ENCODE measurements around the gene HSPA12A. TPM values are rescaled to one million over a fixed set of nuclear protein-coding genes. Genes with fewer than 3 reads are reported as not detected.

Gene HSPA12A
- total RNA-seq (2014; rRNA removed; shearing (Covaris generic)), result 0.79 and 1.3 TPM in 2 replicates

GRCh38 chr10:116742367-116743265 lies at the start of gene HSPA12A:
HSPA12A (minus strand) TSS chr10:116742566; CDS start chr10:116742469, 97 bp downstream.
- Histone ChIP-seq H3K4me3 (peak within 1 kb of the TSS; percentile 74), H3K9me3 (replicated peaks) (no peaks in the 10 kb centered on the region), H3K36me3 (no peaks in the 10 kb centered on the region), H3K4me1 (no peaks in the 10 kb centered on the region), H3K27me3 (peaks cover 5% of the 10 kb centered on the region; the same call in 1 of the 2 replicates), H3K27ac (no peak within 1 kb of the TSS; the same call in 1 of the 2 replicates)
- peak; percentile 63 to 73 for DNase-seq

GRCh38 chr10:116791241-116791640 lies 48.9 kb upstream of the HSPA12A start:
- H3K9me3 ChIP-seq (replicated peaks), result no peaks in the 10 kb centered on the region

GRCh38 chr10:116787893-116788665 lies 45.7 kb upstream of the HSPA12A start:
- peak; percentile 62 to 79 for DNase-seq
- Histone ChIP-seq H3K9me3 (replicated peaks) (no peaks in the 10 kb centered on the region), H3K4me3 (no peak overlapping the region), H3K27me3 (no peaks in the 10 kb centered on the region), H3K36me3 (no peaks in the 10 kb centered on the region), H3K4me1 (no peaks in the 10 kb centered on the region), H3K27ac (no peak overlapping the region)

More at GRCh38 chr10:116791241-116791640, 48.9 kb upstream of the HSPA12A start:
- Histone ChIP-seq H3K27ac (no peak overlapping the region), H3K4me1 (no peaks in the 10 kb centered on the region), H3K4me3 (no peak overlapping the region), H3K27me3 (peaks cover 1% of the 10 kb centered on the region; the same call in 1 of the 2 replicates), H3K36me3 (no peaks in the 10 kb centered on the region)
- no peak for DNase-seq

GRCh38 chr10:116787053-116787659 lies 44.8 kb upstream of the HSPA12A start:
- Histone ChIP-seq H3K9me3 (replicated peaks) (no peaks in the 10 kb centered on the region), H3K27ac (no peak overlapping the region), H3K27me3 (no peaks in the 10 kb centered on the region; the same call in 1 of the 2 replicates), H3K4me1 (no peaks in the 10 kb centered on the region), H3K36me3 (no peaks in the 10 kb centered on the region), H3K4me3 (no peak overlapping the region)
- DNase-seq, result no peak

GRCh38 chr10:116785867-116786266 lies 43.5 kb upstream of the HSPA12A start:
- Histone ChIP-seq H3K4me1 (no peaks in the 10 kb centered on the region), H3K4me3 (no peak overlapping the region), H3K9me3 (replicated peaks) (no peaks in the 10 kb centered on the region), H3K36me3 (no peaks in the 10 kb centered on the region), H3K27ac (no peak overlapping the region), H3K27me3 (peaks cover 3% of the 10 kb centered on the region; the same call in 1 of the 2 replicates)
- DNase-seq, result no peak

GRCh38 chr10:116785282-116785681 lies 42.9 kb upstream of the HSPA12A start:
- Histone ChIP-seq H3K27me3 (peaks cover 3% of the 10 kb centered on the region; the same call in 1 of the 2 replicates), H3K4me3 (no peak overlapping the region), H3K27ac (no peak overlapping the region)

GRCh38 chr10:116784651-116785050 lies 42.3 kb upstream of the HSPA12A start:
- Histone ChIP-seq H3K9me3 (replicated peaks) (no peaks in the 10 kb centered on the region), H3K36me3 (no peaks in the 10 kb centered on the region), H3K27ac (no peak overlapping the region), H3K4me3 (no peak overlapping the region), H3K27me3 (peaks cover 3% of the 10 kb centered on the region; the same call in 1 of the 2 replicates), H3K4me1 (no peaks in the 10 kb centered on the region)
- DNase-seq, result no peak

More at GRCh38 chr10:116785282-116785681, 42.9 kb upstream of the HSPA12A start:
- Histone ChIP-seq H3K36me3 (no peaks in the 10 kb centered on the region), H3K9me3 (replicated peaks) (no peaks in the 10 kb centered on the region), H3K4me1 (no peaks in the 10 kb centered on the region)
- DNase-seq, result no peak

GRCh38 chr10:116784035-116784434 lies 41.7 kb upstream of the HSPA12A start:
- Histone ChIP-seq H3K36me3 (no peaks in the 10 kb centered on the region), H3K9me3 (replicated peaks) (no peaks in the 10 kb centered on the region), H3K27me3 (peaks cover 3% of the 10 kb centered on the region; the same call in 1 of the 2 replicates), H3K27ac (no peak overlapping the region), H3K4me1 (no peaks in the 10 kb centered on the region), H3K4me3 (no peak overlapping the region)
- DNase-seq, result no peak

GRCh38 chr10:116783011-116783655 lies 40.8 kb upstream of the HSPA12A start:
- H3K4me1 ChIP-seq, result no peaks in the 10 kb centered on the region
- no peaks in the 10 kb centered on the region for H3K36me3 ChIP-seq
- DNase-seq, result no peak
- no peaks in the 10 kb centered on the region for H3K9me3 ChIP-seq (replicated peaks)
- no peak overlapping the region for H3K4me3 ChIP-seq
- peaks cover 3% of the 10 kb centered on the region; the same call in 1 of the 2 replicates for H3K27me3 ChIP-seq
- no peak overlapping the region for H3K27ac ChIP-seq

- Histone ChIP-seq H3K4me3 (no peak overlapping the region), H3K27me3 (peaks cover 3% of the 10 kb centered on the region; the same call in 1 of the 2 replicates), H3K36me3 (no peaks in the 10 kb centered on the region), H3K27ac (no peak overlapping the region), H3K9me3 (replicated peaks) (no peaks in the 10 kb centered on the region), H3K4me1 (no peaks in the 10 kb centered on the region)
- no peak for DNase-seq
Observed at GRCh38 chr10:116781370-116781884, 39.1 kb upstream of the HSPA12A start.

GRCh38 chr10:116780691-116781205 lies 38.4 kb upstream of the HSPA12A start:
- no peak overlapping the region for H3K27ac ChIP-seq
- H3K9me3 ChIP-seq (replicated peaks), result no peaks in the 10 kb centered on the region
- no peak overlapping the region for H3K4me3 ChIP-seq
- no peaks in the 10 kb centered on the region for H3K4me1 ChIP-seq
- peaks cover 3% of the 10 kb centered on the region; the same call in 1 of the 2 replicates for H3K27me3 ChIP-seq
- H3K36me3 ChIP-seq, result no peaks in the 10 kb centered on the region
- no peak for DNase-seq

GRCh38 chr10:116779076-116779687 lies 36.8 kb upstream of the HSPA12A start:
- no peak overlapping the region for H3K4me3 ChIP-seq
- H3K36me3 ChIP-seq, result no peaks in the 10 kb centered on the region
- H3K9me3 ChIP-seq (replicated peaks), result no peaks in the 10 kb centered on the region
- no peak overlapping the region for H3K27ac ChIP-seq
- peaks cover 3% of the 10 kb centered on the region; the same call in 1 of the 2 replicates for H3K27me3 ChIP-seq
- DNase-seq, result no peak
- no peaks in the 10 kb centered on the region for H3K4me1 ChIP-seq

GRCh38 chr10:116777006-116777405 lies 34.6 kb upstream of the HSPA12A start:
- no peak overlapping the region for H3K27ac ChIP-seq
- peaks cover 3% of the 10 kb centered on the region; the same call in 1 of the 2 replicates for H3K27me3 ChIP-seq
- no peaks in the 10 kb centered on the region for H3K9me3 ChIP-seq (replicated peaks)
- H3K36me3 ChIP-seq, result no peaks in the 10 kb centered on the region
- H3K4me1 ChIP-seq, result no peaks in the 10 kb centered on the region
- H3K4me3 ChIP-seq, result no peak overlapping the region
- no peak for DNase-seq
